Measurements from ENCODE around the gene ABCG8. TPM values are rescaled to one million over a fixed set of nuclear protein-coding genes. Genes with fewer than 3 reads are reported as not detected.

Gene ABCG8
- total RNA-seq, 4 donors from 2014 or later = 0.07 TPM; not detected in 3

- ATAC-seq = no peak
- Histone ChIP-seq H3K36me3 (peaks cover 0 to 67% of the 10 kb centered on the region in 2 donors), H3K4me3 (no peak overlapping the region), H3K27me3 (no peaks in the 10 kb centered on the region), H3K4me1 (no peaks in the 10 kb centered on the region), H3K27ac (no peak overlapping the region), H3K9me3 (no peaks in the 10 kb centered on the region)
- in situ Hi-C loops (cut with MboI; ENCODE audit: low sequenced_read_pairs in 4 of 4) = no loop called here
- no peak for TF ChIP-seq POLR2A (IDR thresholded peaks at IDR 0.05)
- no peak for TF ChIP-seq CTCF (IDR thresholded peaks at IDR 0.05 in 4 of 5, conservative IDR thresholded peaks at IDR 0.05 in 1 of 5)
- DNase-seq = no peak
- intact Hi-C loops (cut with DNase I; ENCODE audit: low total_unique reads) = no loop called here
Observed at GRCh38 chr2:43897492-43897891, 58.7 kb downstream of the ABCG8 start.

GRCh38 chr2:43898134-43898837, 59.5 kb downstream of the ABCG8 start:
- intact Hi-C loops (cut with DNase I; ENCODE audit: low total_unique reads) (no loop called here), in situ Hi-C loops (cut with MboI; ENCODE audit: low sequenced_read_pairs in 4 of 4) (no loop called here)
- H3K27me3 ChIP-seq = no peaks in the 10 kb centered on the region
- TF ChIP-seq CTCF (IDR thresholded peaks at IDR 0.05 in 4 of 5, conservative IDR thresholded peaks at IDR 0.05 in 1 of 5) (no peak), POLR2A (IDR thresholded peaks at IDR 0.05) (no peak)
- no peaks in the 10 kb centered on the region for H3K4me1 ChIP-seq
- no peaks in the 10 kb centered on the region for H3K9me3 ChIP-seq
- no peak overlapping the region for H3K27ac ChIP-seq
- DNase-seq (no peak), ATAC-seq (no peak)
- H3K36me3 ChIP-seq = peaks cover 0 to 59% of the 10 kb centered on the region in 2 donors
- H3K4me3 ChIP-seq = no peak overlapping the region

DNA sequence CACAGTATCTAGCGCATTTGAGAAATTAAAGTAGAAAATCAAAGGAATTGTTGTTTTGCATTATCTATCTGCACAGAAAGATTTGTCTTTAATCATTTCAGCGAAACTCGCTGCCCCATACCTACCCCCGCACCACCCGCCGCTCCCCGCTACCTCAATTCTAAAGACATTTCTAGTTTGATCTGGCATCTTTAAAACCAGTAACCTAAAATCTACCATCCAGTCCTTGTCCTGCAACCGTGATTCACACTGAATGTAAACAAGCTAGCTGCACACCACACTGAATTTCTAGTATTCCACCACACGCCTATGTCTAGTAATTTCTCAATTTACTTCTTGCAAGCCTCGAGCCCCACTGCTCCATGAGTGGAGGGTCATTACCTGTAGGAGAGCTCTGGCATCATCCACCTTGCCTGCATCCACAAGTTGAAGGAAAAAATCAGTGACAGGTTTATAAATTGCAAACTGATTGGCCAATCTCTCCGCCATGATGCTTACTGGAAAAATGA, 60.1 kb downstream of the ABCG8 start:
- H3K4me1 ChIP-seq = no peaks in the 10 kb centered on the region
- intact Hi-C loops (cut with DNase I; ENCODE audit: low total_unique reads) (no loop called here), in situ Hi-C loops (cut with MboI; ENCODE audit: low sequenced_read_pairs in 4 of 4) (no loop called here)
- H3K27me3 ChIP-seq = no peaks in the 10 kb centered on the region
- H3K9me3 ChIP-seq = no peaks in the 10 kb centered on the region
- ATAC-seq = no peak
- peaks cover 0 to 53% of the 10 kb centered on the region in 2 donors for H3K36me3 ChIP-seq
- TF ChIP-seq CTCF (IDR thresholded peaks at IDR 0.05 in 4 of 5, conservative IDR thresholded peaks at IDR 0.05 in 1 of 5) (no peak), POLR2A (IDR thresholded peaks at IDR 0.05) (no peak)
- no peak overlapping the region for H3K27ac ChIP-seq
- DNase-seq = no peak
- H3K4me3 ChIP-seq = no peak overlapping the region

GRCh38 chr2:43899589-43899988, 60.8 kb downstream of the ABCG8 start:
- in situ Hi-C loops (cut with MboI; ENCODE audit: low sequenced_read_pairs in 4 of 4) = no loop called here
- DNase-seq (no peak), ATAC-seq (no peak)
- Histone ChIP-seq H3K27me3 (no peaks in the 10 kb centered on the region), H3K36me3 (peaks cover 0 to 48% of the 10 kb centered on the region in 2 donors), H3K4me1 (no peaks in the 10 kb centered on the region), H3K9me3 (no peaks in the 10 kb centered on the region), H3K27ac (no peak overlapping the region), H3K4me3 (no peak overlapping the region)
- no peak for TF ChIP-seq CTCF (IDR thresholded peaks at IDR 0.05 in 4 of 5, conservative IDR thresholded peaks at IDR 0.05 in 1 of 5)
- no peak for TF ChIP-seq POLR2A (IDR thresholded peaks at IDR 0.05)
- intact Hi-C loops (cut with DNase I; ENCODE audit: low total_unique reads) = no loop called here

All from gastrocnemius medialis (tissue), 4 donors.